IPS-11a (cell line): ENCODE data around the gene NKG7.

Experiments used
- H3K4me3 ChIP-seq: one replicate; pipeline ENCODE4 v1.5.1; 2013; ENCODE audit warnings: low read depth, low read length, control low read depth

NKG7 gene

GRCh38 chr19:51338563-51339312 lies 33.7 kb downstream of the NKG7 start:
- peak overlapping the region; percentile 81 for H3K4me3 ChIP-seq

- H3K4me3 ChIP-seq = no peak overlapping the region
Measured at GRCh38 chr19:51337861-51338562, 34.4 kb downstream of the NKG7 start.

- no peak overlapping the region for H3K4me3 ChIP-seq
Measured at GRCh38 chr19:51337141-51337860, 35.2 kb downstream of the NKG7 start.

- no peak overlapping the region for H3K4me3 ChIP-seq
Measured at GRCh38 chr19:51333836-51334460, 38.5 kb downstream of the NKG7 start.

DNA sequence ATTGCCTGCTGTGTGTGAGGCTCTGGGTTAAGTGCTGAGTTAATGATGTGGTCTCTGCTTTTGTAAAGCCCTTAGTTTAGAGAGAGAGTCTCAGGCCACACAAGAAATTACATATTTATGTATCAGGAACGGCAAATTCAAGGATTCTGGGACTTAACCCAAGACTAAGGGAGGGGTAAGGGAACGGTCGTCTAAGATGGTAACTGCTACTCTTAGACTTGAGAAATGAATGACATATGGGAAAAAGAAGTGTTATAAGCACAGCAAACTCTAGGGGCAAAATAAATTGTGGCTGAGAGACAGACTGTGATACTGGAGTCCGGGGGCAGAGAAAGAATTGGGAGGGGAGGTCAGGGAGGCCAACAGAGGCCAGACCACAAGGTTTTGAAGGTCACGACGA lies 40.7 kb downstream of the NKG7 start:
- H3K4me3 ChIP-seq = no peak overlapping the region

GRCh38 chr19:51331193-51331592 lies 41.3 kb downstream of the NKG7 start:
- no peak overlapping the region for H3K4me3 ChIP-seq

DNA sequence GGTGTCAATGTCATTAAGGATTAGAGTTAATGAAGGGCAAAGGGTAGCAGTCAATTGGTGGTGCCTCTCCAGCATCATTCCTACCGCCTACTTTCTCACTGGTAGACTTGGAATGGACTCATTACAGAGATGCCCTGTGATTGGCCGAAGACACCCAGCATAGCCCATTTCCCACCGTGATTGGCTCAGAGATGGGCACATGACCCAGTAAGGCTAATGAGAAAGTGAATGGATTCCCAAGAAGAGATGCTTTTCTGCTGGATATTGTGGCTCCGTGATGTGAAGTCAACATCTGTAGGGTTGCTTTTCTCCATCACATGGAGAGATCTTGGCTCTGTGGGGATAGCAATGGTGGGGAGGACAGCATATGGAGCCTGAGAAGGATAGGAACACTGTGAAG lies 42.1 kb downstream of the NKG7 start:
- no peak overlapping the region for H3K4me3 ChIP-seq

DNA sequence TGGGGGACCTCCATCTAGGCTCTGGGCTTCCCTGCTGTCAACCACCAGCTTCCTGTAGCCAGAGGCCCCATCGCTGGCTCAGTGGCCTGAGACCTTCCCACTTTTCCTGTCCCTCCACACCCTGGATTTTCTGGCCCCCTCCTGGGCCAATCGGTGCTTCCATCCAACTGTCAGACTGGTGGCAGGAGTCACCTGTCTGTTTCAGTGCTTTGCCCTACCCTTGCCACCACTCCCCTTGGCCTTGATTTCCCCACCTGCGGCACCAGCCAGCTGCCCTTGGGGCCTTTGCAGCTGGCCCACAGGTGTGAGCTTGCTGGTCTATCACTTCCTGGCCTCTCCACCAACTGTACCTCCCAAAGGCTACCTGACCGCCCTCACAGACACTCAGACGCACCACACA lies 43.0 kb downstream of the NKG7 start:
- H3K4me3 ChIP-seq = no peak overlapping the region

DNA sequence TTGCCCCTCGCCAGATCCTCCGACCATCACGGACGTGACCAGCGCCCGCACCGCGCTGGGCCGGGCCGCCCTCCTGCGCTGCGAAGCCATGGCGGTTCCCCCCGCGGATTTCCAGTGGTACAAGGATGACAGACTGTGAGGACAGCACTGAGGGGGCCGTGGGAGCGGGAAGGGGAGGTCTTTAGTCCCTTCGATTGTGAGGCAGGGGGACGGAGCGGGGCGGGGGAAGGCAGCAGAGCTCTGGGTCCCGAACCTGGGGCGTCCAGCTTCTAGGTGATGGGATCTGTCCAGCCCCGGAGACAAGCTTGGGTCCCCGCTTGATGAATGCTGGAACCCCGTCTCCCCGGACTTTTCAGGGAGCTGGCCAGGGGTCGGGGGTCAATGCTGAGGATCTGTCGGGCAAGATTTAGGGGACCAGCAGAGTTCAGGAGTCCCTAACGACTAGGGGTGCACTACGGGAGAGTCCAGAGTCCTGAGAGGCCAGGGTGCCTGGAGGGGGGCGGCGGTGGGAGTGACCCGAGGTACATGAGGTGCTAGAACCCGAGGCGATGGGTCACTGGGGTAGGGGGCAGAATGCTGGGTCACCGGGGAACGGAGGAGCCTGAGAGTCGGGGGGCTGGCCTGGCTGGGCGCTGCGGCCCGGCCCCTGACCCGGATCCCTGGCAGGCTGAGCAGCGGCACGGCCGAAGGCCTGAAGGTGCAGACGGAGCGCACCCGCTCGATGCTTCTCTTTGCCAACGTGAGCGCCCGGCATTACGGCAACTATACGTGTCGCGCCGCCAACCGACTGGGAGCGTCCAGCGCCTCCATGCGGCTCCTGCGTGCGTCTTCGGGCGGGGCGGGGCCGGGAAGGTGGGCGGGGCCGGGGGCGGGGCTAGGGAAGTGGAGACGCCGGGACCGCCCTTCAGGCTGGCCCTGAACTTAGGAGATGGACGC lies 45.1 kb downstream of the NKG7 start:
- H3K4me3 ChIP-seq = peak overlapping the region; percentile 39

GRCh38 chr19:51326216-51327065 lies 46.0 kb downstream of the NKG7 start:
- H3K4me3 ChIP-seq = no peak overlapping the region

GRCh38 chr19:51325161-51325976 lies 47.1 kb downstream of the NKG7 start:
- no peak overlapping the region for H3K4me3 ChIP-seq

GRCh38 chr19:51324167-51324481 lies 48.3 kb downstream of the NKG7 start:
- no peak overlapping the region for H3K4me3 ChIP-seq

- no peak overlapping the region for H3K4me3 ChIP-seq
Measured at GRCh38 chr19:51323481-51324166, 48.8 kb downstream of the NKG7 start.

DNA sequence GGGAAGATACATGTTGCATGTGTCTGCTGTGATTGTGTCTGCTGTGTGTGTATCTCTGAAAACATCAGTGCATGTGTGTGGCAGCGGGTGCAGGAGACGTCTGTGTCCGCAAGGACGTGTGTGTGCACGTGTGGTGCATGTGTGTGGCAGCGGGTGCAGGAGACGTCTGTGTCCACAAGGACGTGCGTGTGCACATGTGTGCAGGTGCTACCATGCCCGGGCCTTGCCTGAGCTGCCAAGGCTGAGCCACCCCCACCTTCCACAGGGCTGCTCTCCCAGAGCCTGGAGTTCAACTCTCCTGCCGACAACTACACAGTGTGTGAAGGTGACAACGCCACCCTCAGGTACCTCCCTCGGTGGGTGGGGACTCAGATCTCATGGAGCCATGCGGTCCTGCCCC lies 50.7 kb downstream of the NKG7 start:
- H3K4me3 ChIP-seq = no peak overlapping the region
